ENCODE results near the gene DPM1.

- TF ChIP-seq ZNF274 (IDR thresholded peaks at IDR 0.05; ENCODE audit: low read depth, low read length) (no peak), SUZ12 (IDR thresholded peaks at IDR 0.05; ENCODE audit: extremely low read depth, insufficient read depth, insufficient read length) (no peak)
These were observed 38.9 kb upstream of the DPM1 start for GRCh38 chr20:50996901-50997865.
